Psoas muscle (tissue), 8 donors: ENCODE measurements around the gene TRAF3IP1. TPM values are rescaled to one million over a fixed set of nuclear protein-coding genes. Genes with fewer than 3 reads are reported as not detected.
"Not testable (repeated sequence)": the region's sequence is repeated elsewhere in the genome, so short reads cannot be mapped to it uniquely, and the experiment has no call there.

Experiments
- ATAC-seq, 4 donors: fragments of 200-7000 bp; cut with Tn5 transposase; one replicate each; pipeline ENCODE4 v1.9.1; 2020; ENCODE audit warnings: moderate library complexity in 3 of 4, mild to moderate bottlenecking in 2 of 4
- DNase-seq, 2 donors: peaks; one replicate each; pipeline ENCODE4 v3.0.0-alpha.2; 2020
- H3K27ac ChIP-seq: fragments of 200-600 bp; one replicate; pipeline ENCODE4 v1.8.0; 2022
- H3K27me3 ChIP-seq, 3 donors: fragments of 200-600 bp in 1 of 3; one replicate each; pipeline versions ENCODE4 v1.6.1 to v1.8.0; 2013 to 2022; ENCODE audit warnings: low read length in 2 of 3, mild to moderate bottlenecking in 2 of 3, moderate library complexity in 1 of 3; ENCODE audit not compliant: insufficient read depth in 3 of 3
- H3K36me3 ChIP-seq, 2 donors: fragments of 200-600 bp in 1 of 2; one replicate each; pipeline versions ENCODE4 v1.6.1 to v1.8.0; 2013 to 2022; ENCODE audit warnings: low read depth in 1 of 2, mild to moderate bottlenecking in 1 of 2, moderate library complexity in 1 of 2; ENCODE audit not compliant: insufficient read depth in 1 of 2
- H3K4me1 ChIP-seq: fragments of 200-600 bp; one replicate; pipeline ENCODE4 v1.8.0; 2022
- H3K4me3 ChIP-seq: fragments of 200-600 bp; one replicate; pipeline ENCODE4 v1.8.0; 2022; ENCODE audit warnings: mild to moderate bottlenecking
- H3K9me3 ChIP-seq: fragments of 200-600 bp; one replicate; pipeline ENCODE4 v1.8.0; 2022
- WGBS, 3 donors: extraction: QIAGEN DNeasy Blood & Tissue Kit; methylation state at CpG; one replicate each; pipeline versions ENCODE4 v1.1.6 to v1.1.7; 2013; 5-methylcytosine and 5-hydroxymethylcytosine counted together
- intact Hi-C, 2 donors: fragments of 100-400 bp; cut with DNase I; formaldehyde crosslinking; loops; one replicate each; pipeline versions ENCODE4 v1.11.0 to v1.14.2; 2022
- polyA plus RNA-seq, 3 donors: library from polyadenylated mRNA; stranded (reverse); fragments of 200-250 nt; gene quantifications; one replicate each; pipeline ENCODE4 v1.2.3, GENCODE V29; 2013
- total RNA-seq, 4 donors: library from RNA; stranded (reverse); fragmentation: NEBNext Ultra II Directional in 2 of 4; extraction: Animal tissue kit (Norgen Biotek cat#: 25700) in 2 of 4; gene quantifications; one replicate each; pipeline versions ENCODE4 v1.2.1 to v1.2.4, GENCODE V29; 2021 to 2023
- TF ChIP-seq, protein P1 (sequence below): fragments of 200-600 bp; IDR thresholded peaks from one replicate; pipeline ENCODE4 v1.8.0; 2022; ENCODE audit warnings: antibody characterized with exemption
- donor health status: healthy with polysubstance abuse.
- donor health status: DM: no; HTN: no; CAD: no; lungs with moderate emphysema.
- donor health status: Bipolar disorder and iron deficiency.
- donor health status: healthy.
- donor health status: DM: yes; HTN: yes; CAD: no.
- donor health status: DM: no; HTN: no; CAD: no.
- donor health status: DM: no; HTN: no; CAD: no.
- donor health status: DM: yes; HTN: yes; CAD: no.

The TRAF3IP1 gene
- total and polyA plus RNA-seq, 7 donors = 2.9 to 30.9 (median 16.3) TPM

DNA sequence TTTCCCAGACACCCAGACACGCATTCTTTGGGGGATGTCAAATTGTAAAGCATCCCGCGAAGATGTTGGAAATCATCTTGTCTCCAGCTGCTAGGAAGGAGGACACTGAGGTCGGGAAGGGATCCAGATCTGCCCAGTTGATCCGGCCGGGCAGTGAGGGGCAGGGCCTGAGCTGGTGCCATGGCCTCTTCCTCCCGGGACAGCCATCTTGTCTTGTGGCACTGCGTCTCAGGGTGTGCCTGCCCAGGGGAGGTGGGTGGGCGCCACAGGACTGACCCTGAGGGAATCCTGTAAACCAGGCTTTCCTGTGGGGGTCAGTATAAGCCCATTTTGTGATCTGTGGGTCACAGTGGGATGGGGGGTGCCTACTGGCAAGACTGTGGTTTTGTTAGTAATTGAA, 10.1 kb downstream of the TRAF3IP1 start:
- ATAC-seq (no peak), DNase-seq (no peak)
- TF ChIP-seq, protein P1, sequence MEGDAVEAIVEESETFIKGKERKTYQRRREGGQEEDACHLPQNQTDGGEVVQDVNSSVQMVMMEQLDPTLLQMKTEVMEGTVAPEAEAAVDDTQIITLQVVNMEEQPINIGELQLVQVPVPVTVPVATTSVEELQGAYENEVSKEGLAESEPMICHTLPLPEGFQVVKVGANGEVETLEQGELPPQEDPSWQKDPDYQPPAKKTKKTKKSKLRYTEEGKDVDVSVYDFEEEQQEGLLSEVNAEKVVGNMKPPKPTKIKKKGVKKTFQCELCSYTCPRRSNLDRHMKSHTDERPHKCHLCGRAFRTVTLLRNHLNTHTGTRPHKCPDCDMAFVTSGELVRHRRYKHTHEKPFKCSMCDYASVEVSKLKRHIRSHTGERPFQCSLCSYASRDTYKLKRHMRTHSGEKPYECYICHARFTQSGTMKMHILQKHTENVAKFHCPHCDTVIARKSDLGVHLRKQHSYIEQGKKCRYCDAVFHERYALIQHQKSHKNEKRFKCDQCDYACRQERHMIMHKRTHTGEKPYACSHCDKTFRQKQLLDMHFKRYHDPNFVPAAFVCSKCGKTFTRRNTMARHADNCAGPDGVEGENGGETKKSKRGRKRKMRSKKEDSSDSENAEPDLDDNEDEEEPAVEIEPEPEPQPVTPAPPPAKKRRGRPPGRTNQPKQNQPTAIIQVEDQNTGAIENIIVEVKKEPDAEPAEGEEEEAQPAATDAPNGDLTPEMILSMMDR = no peak
- Histone ChIP-seq H3K27ac (no peak overlapping the region), H3K4me3 (no peak overlapping the region), H3K27me3 (no peaks in the 10 kb centered on the region), H3K4me1 (no peaks in the 10 kb centered on the region), H3K36me3 (peaks cover 4 to 52% of the 10 kb centered on the region in 2 donors), H3K9me3 (no peaks in the 10 kb centered on the region)
- 74 to 82% (median 79%) methylated on average over 9 of the region's 9 CpGs for WGBS, 3 donors
- intact Hi-C loops = no loop called here

DNA sequence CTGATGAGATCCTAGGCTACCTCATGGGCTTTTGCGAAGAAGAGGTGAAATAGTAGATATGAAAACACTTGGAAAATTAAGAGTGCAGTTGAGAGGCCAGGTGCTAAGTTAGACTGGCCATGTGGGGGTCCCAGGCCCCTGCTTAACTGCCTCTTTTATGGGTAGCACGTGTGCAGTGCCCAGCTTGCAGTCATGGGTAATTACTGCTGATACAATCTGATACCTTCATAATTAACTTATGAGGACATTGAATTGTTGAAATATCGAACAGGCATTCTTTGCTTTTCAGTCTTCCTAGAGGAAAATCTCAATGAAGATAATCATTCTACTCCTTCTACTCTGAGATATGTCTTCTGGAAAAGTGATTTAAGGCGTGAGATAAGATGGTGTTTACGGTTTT, 11.6 kb downstream of the TRAF3IP1 start:
- Histone ChIP-seq H3K4me3 (no peak overlapping the region), H3K9me3 (no peaks in the 10 kb centered on the region), H3K4me1 (peaks cover 14% of the 10 kb centered on the region), H3K36me3 (peaks cover 4 to 47% of the 10 kb centered on the region in 2 donors), H3K27me3 (no peaks in the 10 kb centered on the region), H3K27ac (no peak overlapping the region)
- TF ChIP-seq, protein P1 = no peak
- no peak for DNase-seq
- ATAC-seq = no peak
- WGBS, 3 donors = 82 to 90% (median 83%) methylated on average over 5 of the region's 5 CpGs
- intact Hi-C loops = no loop called here

DNA sequence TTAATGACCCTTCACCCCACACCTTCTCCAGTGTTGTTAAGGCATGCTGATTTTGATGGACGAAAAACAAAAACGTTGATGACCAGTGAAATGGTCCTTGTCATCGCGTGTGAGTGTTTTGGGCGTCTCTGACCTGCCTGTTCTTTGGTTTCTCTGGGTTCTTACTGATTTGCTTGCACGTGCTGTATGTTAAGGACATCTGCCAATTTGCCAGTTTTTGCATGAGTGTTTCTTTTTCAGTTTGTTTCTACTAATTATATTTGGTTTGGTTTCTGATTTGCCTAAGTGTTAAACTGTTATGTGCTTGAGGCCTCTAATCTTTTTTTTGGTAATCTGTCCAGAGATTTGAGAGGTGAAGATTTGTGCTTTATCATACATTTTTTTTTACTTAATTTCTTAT, 14.6 kb downstream of the TRAF3IP1 start:
- WGBS, 3 donors = 87 to 93% (median 89%) methylated on average over 6 of the region's 6 CpGs
- DNase-seq = no peak
- Histone ChIP-seq H3K36me3 (peaks cover 4 to 21% of the 10 kb centered on the region in 2 donors), H3K27me3 (no peaks in the 10 kb centered on the region), H3K4me3 (no peak overlapping the region), H3K9me3 (no peaks in the 10 kb centered on the region), H3K4me1 (peaks cover 24% of the 10 kb centered on the region), H3K27ac (no peak overlapping the region)
- intact Hi-C loops = loop anchor here in 1 of 2 donors (5.0 kb wide), 1 partner anchor 73 kb away; no protein-coding TSS in a partner anchor
- ATAC-seq = no peak
- TF ChIP-seq, protein P1 = no peak

DNA sequence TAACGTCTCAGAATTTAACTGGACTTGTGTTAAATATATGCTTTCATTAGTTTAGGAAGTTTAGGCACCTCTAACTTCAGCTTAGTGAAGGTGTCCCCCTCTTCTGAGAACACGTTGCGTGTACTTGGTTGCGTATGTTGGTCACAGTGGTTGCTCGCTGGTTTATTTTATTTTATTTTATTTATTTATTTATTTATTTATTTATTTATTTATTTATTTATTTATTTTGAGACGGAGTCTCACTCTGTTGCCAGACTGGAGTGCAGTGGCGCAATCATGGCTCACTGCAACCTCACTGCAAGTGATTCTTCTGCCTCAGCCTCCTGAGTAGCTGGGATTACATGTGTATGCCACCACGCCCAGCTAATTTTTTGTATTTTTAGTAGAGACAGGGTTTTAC, 15.3 kb downstream of the TRAF3IP1 start:
- not testable (repeated sequence) for H3K27me3 ChIP-seq, DNase-seq, ATAC-seq, H3K4me3 ChIP-seq, H3K9me3 ChIP-seq
- intact Hi-C loops = loop anchor here in 1 of 2 donors (5.0 kb wide), 1 partner anchor 73 kb away; no protein-coding TSS in a partner anchor
- Histone ChIP-seq H3K27ac (peak overlapping the region; percentile 66), H3K36me3 (peaks cover 4 to 18% of the 10 kb centered on the region in 2 donors), H3K4me1 (peaks cover 24% of the 10 kb centered on the region)
- WGBS, 3 donors = 95 to 96% (median 96%) methylated on average over 8 of the region's 8 CpGs

DNA sequence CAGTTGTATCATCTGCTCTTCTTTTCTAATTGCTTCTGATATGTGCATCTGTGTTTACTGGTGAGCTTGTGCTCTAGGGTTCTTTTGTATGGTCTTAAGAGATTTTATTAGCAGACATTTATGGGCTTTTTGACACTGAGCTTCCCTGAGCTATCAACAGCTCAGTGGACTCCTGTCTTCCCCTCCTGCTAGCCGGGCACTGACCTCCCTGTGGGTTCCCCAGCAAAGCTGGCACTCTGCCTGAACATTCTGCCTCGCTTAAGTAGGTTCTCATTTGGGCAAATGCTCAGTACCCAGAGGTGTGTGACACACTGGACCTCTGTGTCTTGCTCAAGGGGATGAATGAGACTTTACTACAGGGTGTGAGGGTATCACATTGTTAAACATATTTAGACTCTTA, 15.8 kb downstream of the TRAF3IP1 start:
- H3K9me3 ChIP-seq = no peaks in the 10 kb centered on the region
- DNase-seq = peak in 1 of 2 donors; percentile 70
- H3K27ac ChIP-seq = peak overlapping the region; percentile 66
- no peaks in the 10 kb centered on the region for H3K27me3 ChIP-seq
- TF ChIP-seq, protein P1 = no peak
- intact Hi-C loops = loop anchor here in 1 of 2 donors (1.0 to 5.0 kb wide), 2 partner anchors 16 to 74 kb away; partner anchors contain the start of gene TRAF3IP1
- peaks cover 4 to 18% of the 10 kb centered on the region in 2 donors for H3K36me3 ChIP-seq
- no peak overlapping the region for H3K4me3 ChIP-seq
- H3K4me1 ChIP-seq = peaks cover 24% of the 10 kb centered on the region
- peak; percentile 76 to 89 (median 82) for ATAC-seq
- WGBS, 3 donors = 32 to 69% (median 41%) methylated on average over 2 of the region's 2 CpGs
